KOPT-K1 (cell line): ENCODE data around the gene ZNF641.
A peak's percentile ranks its signal among the peaks of the same experiment; 100 is the strongest.

Experiments
- H3K27ac ChIP-seq: fragments of 200-600 bp; sonication (generic); 2 replicates; pipeline ENCODE4 v1.5.1; 2016; ENCODE audit warnings: antibody characterized with exemption, mild to moderate bottlenecking, low read depth, low read length; ENCODE audit not compliant: poor library complexity, severe bottlenecking
- H3K36me3 ChIP-seq: fragments of 200-600 bp; sonication (generic); 2 replicates; pipeline ENCODE4 v1.5.1; 2017; ENCODE audit warnings: antibody characterized with exemption, mild to moderate bottlenecking, low read length, moderate library complexity; ENCODE audit not compliant: insufficient read depth
- H3K9me3 ChIP-seq: fragments of 200-600 bp; sonication (generic); 2 replicates; pipeline ENCODE4 v1.5.1; 2017; ENCODE audit warnings: antibody characterized with exemption, low read length, mild to moderate bottlenecking; ENCODE audit not compliant: insufficient read depth, poor library complexity, severe bottlenecking

Gene ZNF641

GRCh38 chr12:48350249-48351021 lies at the start of gene ZNF641:
Gene ZNF641, minus strand, starts transcription at chr12:48350919. Its CDS starts 2,829 bp downstream, at chr12:48348090.
- Histone ChIP-seq H3K9me3 (no peaks in the 10 kb centered on the region), H3K27ac (peak within 1 kb of the TSS; percentile 65), H3K36me3 (peaks cover 24% of the 10 kb centered on the region; the same call in 1 of the 2 replicates)

- Histone ChIP-seq H3K9me3 (no peaks in the 10 kb centered on the region), H3K27ac (no peak overlapping the region), H3K36me3 (no peaks in the 10 kb centered on the region)
These were observed 39.3 kb upstream of the ZNF641 start for GRCh38 chr12:48390026-48390425.

GRCh38 chr12:48389409-48389808 lies 38.7 kb upstream of the ZNF641 start:
- H3K27ac ChIP-seq, result no peak overlapping the region
- H3K9me3 ChIP-seq, result no peaks in the 10 kb centered on the region
- H3K36me3 ChIP-seq, result no peaks in the 10 kb centered on the region

GRCh38 chr12:48388938-48389337 lies 38.2 kb upstream of the ZNF641 start:
- H3K27ac ChIP-seq, result no peak overlapping the region
- no peaks in the 10 kb centered on the region for H3K9me3 ChIP-seq
- no peaks in the 10 kb centered on the region for H3K36me3 ChIP-seq

- no peak overlapping the region for H3K27ac ChIP-seq
- no peaks in the 10 kb centered on the region for H3K36me3 ChIP-seq
- H3K9me3 ChIP-seq, result no peaks in the 10 kb centered on the region
These were observed 37.7 kb upstream of the ZNF641 start for GRCh38 chr12:48388460-48388859.

- no peaks in the 10 kb centered on the region for H3K36me3 ChIP-seq
- no peak overlapping the region for H3K27ac ChIP-seq
- H3K9me3 ChIP-seq, result no peaks in the 10 kb centered on the region
These were observed 29.9 kb upstream of the ZNF641 start for GRCh38 chr12:48380596-48380995.

GRCh38 chr12:48379794-48380193 lies 29.1 kb upstream of the ZNF641 start:
- Histone ChIP-seq H3K27ac (no peak overlapping the region), H3K36me3 (no peaks in the 10 kb centered on the region), H3K9me3 (no peaks in the 10 kb centered on the region)

- Histone ChIP-seq H3K27ac (no peak overlapping the region), H3K36me3 (no peaks in the 10 kb centered on the region), H3K9me3 (no peaks in the 10 kb centered on the region)
These were observed 26.9 kb upstream of the ZNF641 start for GRCh38 chr12:48377646-48378045.

- H3K36me3 ChIP-seq, result no peaks in the 10 kb centered on the region
- H3K9me3 ChIP-seq, result no peaks in the 10 kb centered on the region
- H3K27ac ChIP-seq, result no peak overlapping the region
These were observed 23.4 kb upstream of the ZNF641 start for GRCh38 chr12:48374164-48374563.

GRCh38 chr12:48366131-48366530 lies 15.4 kb upstream of the ZNF641 start:
- H3K27ac ChIP-seq, result no peak overlapping the region
- no peaks in the 10 kb centered on the region for H3K9me3 ChIP-seq
- no peaks in the 10 kb centered on the region for H3K36me3 ChIP-seq

GRCh38 chr12:48361664-48362339 lies 11.1 kb upstream of the ZNF641 start:
- Histone ChIP-seq H3K9me3 (no peaks in the 10 kb centered on the region), H3K27ac (no peak overlapping the region), H3K36me3 (no peaks in the 10 kb centered on the region)

GRCh38 chr12:48358937-48359513 lies 8.3 kb upstream of the ZNF641 start:
- no peaks in the 10 kb centered on the region for H3K36me3 ChIP-seq
- no peak overlapping the region for H3K27ac ChIP-seq
- H3K9me3 ChIP-seq, result no peaks in the 10 kb centered on the region

- no peak overlapping the region for H3K27ac ChIP-seq
- H3K9me3 ChIP-seq, result no peaks in the 10 kb centered on the region
- H3K36me3 ChIP-seq, result no peaks in the 10 kb centered on the region
These were observed 5.5 kb upstream of the ZNF641 start for GRCh38 chr12:48356041-48356768.

- no peak overlapping the region for H3K27ac ChIP-seq
- H3K36me3 ChIP-seq, result peaks cover 6% of the 10 kb centered on the region; the same call in 1 of the 2 replicates
- no peaks in the 10 kb centered on the region for H3K9me3 ChIP-seq
These were observed 1.5 kb upstream of the ZNF641 start for GRCh38 chr12:48352157-48352760.
